WERI-Rb-1 (cell line): Measurements from ENCODE around the gene TMEM154.
A peak's percentile ranks its signal among the peaks of the same experiment; 100 is the strongest.

Source experiments
- DNase-seq: peaks from one replicate; pipeline ENCODE4 v3.0.0-alpha.2; 2020
- H3K27ac ChIP-seq: fragments of 250-450 bp; sonication (Bioruptor Pico); 2 replicates; pipeline ENCODE4 v1.5.1; 2020; ENCODE audit warnings: mild to moderate bottlenecking, moderate library complexity
- H3K27me3 ChIP-seq: fragments of 250-450 bp; sonication (Bioruptor Pico); 2 replicates; pipeline ENCODE4 v1.5.1; 2021; ENCODE audit warnings: mild to moderate bottlenecking, low read depth, moderate library complexity; ENCODE audit not compliant: insufficient read depth, severe bottlenecking
- H3K36me3 ChIP-seq: fragments of 250-450 bp; sonication (Bioruptor Pico); 2 replicates; pipeline ENCODE4 v1.5.1; 2020; ENCODE audit warnings: mild to moderate bottlenecking, moderate library complexity
- H3K4me3 ChIP-seq: 2 replicates; pipeline ENCODE4 v1.5.1; 2011; ENCODE audit warnings: low read depth, mild to moderate bottlenecking, control low read depth, low read length
- H3K9me3 ChIP-seq: fragments of 250-450 bp; sonication (Bioruptor Pico); 2 replicates; pipeline ENCODE4 v1.5.1; 2021; ENCODE audit warnings: mild to moderate bottlenecking, moderate library complexity; ENCODE audit not compliant: severe bottlenecking
- TF ChIP-seq, protein P1 (sequence below): IDR thresholded peaks from 2 replicates; pipeline ENCODE4 v1.5.1; 2011; ENCODE audit warnings: low read depth, mild to moderate bottlenecking, control low read depth, inconsistent platforms, low read length

TMEM154 gene

DNA sequence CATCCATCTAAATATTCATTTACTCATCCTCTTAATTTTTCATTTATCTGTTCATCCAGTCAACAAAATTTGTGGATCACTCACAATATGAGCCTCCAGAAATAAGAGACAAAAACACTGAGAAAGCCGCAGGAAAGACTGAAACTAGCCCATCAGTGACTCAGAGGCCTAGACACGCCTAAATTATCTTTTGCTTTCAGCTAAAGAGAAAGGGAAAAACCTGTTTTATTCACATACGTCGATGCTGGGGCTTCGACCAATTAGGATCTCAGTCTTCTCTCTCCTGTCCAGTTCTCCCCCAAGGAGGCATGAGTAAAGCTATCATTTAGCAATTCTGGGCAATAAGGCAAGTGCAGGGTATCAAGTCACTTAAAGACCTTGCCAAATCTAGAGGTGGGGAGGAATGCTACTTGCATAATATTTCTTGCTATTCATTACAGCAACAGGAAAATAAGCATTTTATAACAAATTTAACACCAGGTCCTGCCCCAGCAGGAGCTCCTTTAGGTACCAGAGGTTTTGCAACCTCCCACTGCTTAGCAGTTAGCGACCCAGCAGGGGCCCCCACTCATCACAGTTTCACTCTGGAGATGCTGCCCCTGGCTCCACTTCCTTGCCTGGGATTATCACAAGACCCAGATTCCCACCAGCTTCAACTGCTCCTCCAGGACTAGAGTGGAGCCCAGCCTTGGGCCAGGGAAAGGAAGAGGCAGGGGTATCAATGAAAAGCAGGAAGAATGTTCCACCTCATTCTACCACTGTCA lies 30.1 kb upstream of the TMEM154 start:
- Histone ChIP-seq H3K9me3 (no peaks in the 10 kb centered on the region), H3K27ac (no peak overlapping the region), H3K4me3 (no peak overlapping the region), H3K27me3 (no peaks in the 10 kb centered on the region), H3K36me3 (no peaks in the 10 kb centered on the region)
- TF ChIP-seq, protein P1, sequence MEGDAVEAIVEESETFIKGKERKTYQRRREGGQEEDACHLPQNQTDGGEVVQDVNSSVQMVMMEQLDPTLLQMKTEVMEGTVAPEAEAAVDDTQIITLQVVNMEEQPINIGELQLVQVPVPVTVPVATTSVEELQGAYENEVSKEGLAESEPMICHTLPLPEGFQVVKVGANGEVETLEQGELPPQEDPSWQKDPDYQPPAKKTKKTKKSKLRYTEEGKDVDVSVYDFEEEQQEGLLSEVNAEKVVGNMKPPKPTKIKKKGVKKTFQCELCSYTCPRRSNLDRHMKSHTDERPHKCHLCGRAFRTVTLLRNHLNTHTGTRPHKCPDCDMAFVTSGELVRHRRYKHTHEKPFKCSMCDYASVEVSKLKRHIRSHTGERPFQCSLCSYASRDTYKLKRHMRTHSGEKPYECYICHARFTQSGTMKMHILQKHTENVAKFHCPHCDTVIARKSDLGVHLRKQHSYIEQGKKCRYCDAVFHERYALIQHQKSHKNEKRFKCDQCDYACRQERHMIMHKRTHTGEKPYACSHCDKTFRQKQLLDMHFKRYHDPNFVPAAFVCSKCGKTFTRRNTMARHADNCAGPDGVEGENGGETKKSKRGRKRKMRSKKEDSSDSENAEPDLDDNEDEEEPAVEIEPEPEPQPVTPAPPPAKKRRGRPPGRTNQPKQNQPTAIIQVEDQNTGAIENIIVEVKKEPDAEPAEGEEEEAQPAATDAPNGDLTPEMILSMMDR: no peak
- DNase-seq: peak; percentile 16

DNA sequence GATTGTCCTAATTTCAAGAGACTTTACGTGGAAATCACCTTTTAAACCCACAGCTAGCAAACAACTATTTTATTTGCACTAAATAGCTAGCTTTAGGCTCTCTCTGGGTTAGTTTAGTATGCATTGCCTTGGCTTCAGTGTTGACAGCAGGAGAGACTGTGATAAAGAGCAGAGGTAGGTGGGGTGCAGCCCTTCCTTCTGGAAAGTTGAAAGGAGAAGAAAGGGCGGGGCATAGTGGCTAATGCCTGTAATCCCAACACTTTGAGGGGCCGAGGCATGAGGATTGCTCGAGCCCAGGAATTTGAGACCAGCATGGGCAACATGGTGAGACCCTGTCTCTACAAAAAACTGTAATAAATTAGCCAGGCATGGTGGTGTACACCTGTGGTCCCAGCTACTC lies 29.0 kb upstream of the TMEM154 start:
- Histone ChIP-seq H3K27ac (no peak overlapping the region), H3K9me3 (no peaks in the 10 kb centered on the region), H3K4me3 (no peak overlapping the region), H3K27me3 (no peaks in the 10 kb centered on the region), H3K36me3 (no peaks in the 10 kb centered on the region)
- TF ChIP-seq, protein P1: no peak
- DNase-seq: no peak

DNA sequence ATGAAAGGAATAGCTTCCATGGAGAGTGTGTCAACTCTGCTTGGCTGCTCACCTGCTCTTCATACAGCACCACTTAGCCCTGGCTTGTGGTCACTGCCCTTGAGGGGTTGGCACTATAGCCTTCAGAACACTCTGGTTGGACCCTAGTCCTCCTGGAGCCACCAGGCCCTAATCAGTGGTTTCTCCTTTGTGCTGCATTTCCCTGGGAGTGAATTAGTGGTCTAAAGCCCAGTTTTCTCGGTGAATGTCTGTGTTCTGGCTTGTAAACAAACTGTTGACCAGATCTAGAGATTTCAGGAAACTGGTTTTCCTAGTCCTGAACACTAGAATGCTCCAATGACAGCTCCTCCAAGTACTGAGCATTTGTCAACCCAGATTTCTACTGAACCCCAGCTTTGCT lies 28.6 kb upstream of the TMEM154 start:
- TF ChIP-seq, protein P1: no peak
- no peak for DNase-seq
- Histone ChIP-seq H3K4me3 (no peak overlapping the region), H3K27ac (no peak overlapping the region), H3K36me3 (no peaks in the 10 kb centered on the region), H3K9me3 (peaks cover 3% of the 10 kb centered on the region), H3K27me3 (no peaks in the 10 kb centered on the region)

DNA sequence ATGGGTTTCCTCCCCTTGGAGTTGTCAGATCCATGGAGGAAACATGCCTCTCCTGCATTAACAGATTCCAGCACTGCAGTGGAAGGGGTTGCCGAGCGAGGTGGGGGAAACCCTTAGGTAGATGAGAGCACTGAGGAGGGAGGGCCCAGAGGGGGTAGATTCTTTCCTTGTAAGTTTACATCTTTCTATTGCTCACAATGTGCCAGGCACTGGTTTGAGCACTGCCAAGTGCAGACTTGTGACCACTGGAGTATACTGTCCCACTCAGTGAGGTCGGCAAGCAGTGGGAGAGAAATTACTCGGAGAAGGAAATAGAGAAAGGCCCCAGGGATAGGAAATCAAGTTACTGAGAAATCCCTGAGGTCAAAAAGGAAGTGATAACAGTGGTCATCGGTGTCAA lies 27.8 kb upstream of the TMEM154 start:
- Histone ChIP-seq H3K27ac (no peak overlapping the region), H3K4me3 (no peak overlapping the region)

DNA sequence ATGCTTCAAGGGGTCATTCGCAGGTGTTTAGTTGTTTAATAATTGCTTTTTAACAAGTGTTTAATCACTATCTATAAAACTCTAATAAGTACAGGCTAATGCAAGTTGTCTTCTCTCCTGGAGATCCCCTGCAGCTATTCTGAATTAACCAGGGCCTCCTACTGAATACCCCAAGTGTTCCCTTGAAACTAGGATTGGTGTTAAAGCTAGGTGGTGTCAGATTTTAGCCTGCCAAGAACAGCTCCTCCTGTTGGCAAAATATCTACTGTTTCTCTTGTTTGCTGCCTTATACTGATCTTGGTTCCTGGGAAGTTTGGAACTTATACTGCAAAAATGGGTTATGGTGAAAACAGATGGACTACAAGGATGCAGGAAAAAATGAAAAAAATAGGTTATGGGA lies 26.1 kb upstream of the TMEM154 start:
- Histone ChIP-seq H3K4me3 (no peak overlapping the region), H3K27ac (no peak overlapping the region), H3K9me3 (peaks cover 3% of the 10 kb centered on the region), H3K36me3 (no peaks in the 10 kb centered on the region), H3K27me3 (no peaks in the 10 kb centered on the region)
- TF ChIP-seq, protein P1: no peak
- DNase-seq: no peak

More for the DNA sequence above, 27.8 kb upstream of the TMEM154 start:
- TF ChIP-seq, protein P1: no peak
- Histone ChIP-seq H3K36me3 (no peaks in the 10 kb centered on the region), H3K27me3 (no peaks in the 10 kb centered on the region), H3K9me3 (peaks cover 3% of the 10 kb centered on the region)
- no peak for DNase-seq

DNA sequence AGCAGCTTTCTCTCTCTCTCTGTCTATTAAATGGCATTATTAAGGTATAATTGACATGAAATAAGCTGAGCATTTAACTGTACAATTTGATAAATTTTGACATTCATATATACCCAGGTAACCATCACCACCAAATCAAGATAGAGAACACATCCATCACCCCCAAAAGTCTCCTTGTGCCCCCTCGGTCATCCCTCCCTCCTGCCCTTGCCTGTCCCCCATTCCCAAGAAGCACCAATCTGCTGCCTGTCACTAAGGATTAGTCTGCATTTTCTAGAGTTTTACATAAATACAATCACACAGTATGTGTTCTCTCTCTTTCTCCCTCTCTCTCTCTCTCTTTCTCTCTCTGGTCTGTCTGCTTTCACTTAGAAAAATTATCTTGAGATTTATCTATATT lies 25.0 kb upstream of the TMEM154 start:
- Histone ChIP-seq H3K27me3 (no peaks in the 10 kb centered on the region), H3K27ac (no peak overlapping the region), H3K4me3 (no peak overlapping the region), H3K9me3 (peaks cover 3% of the 10 kb centered on the region), H3K36me3 (no peaks in the 10 kb centered on the region)
- TF ChIP-seq, protein P1: no peak
- no peak for DNase-seq
